Endothelial cell (in vitro differentiated cells): ENCODE measurements around the gene CALCR. TPM values are rescaled to one million over a fixed set of nuclear protein-coding genes. Genes with fewer than 3 reads are reported as not detected.
A peak's percentile ranks its signal among the peaks of the same experiment; 100 is the strongest.

Experiments used
- DNase-seq: peaks from one replicate; pipeline ENCODE4 v3.0.0; 2021; ENCODE audit warnings: low spot score
- H3K27ac Mint-ChIP-seq: one replicate; pipeline ENCODE4 v1.8.0; 2021; ENCODE audit warnings: mixed read lengths, inconsistent platforms; ENCODE audit not compliant: unreplicated experiment
- H3K27me3 Mint-ChIP-seq: one replicate; pipeline ENCODE4 v1.8.0; 2021; ENCODE audit warnings: mild to moderate bottlenecking, moderate library complexity, mixed read lengths, inconsistent platforms; ENCODE audit not compliant: unreplicated experiment
- H3K36me3 Mint-ChIP-seq: one replicate; pipeline ENCODE4 v1.8.0; 2021; ENCODE audit warnings: mild to moderate bottlenecking, low read depth, mixed read lengths, inconsistent platforms; ENCODE audit not compliant: unreplicated experiment
- H3K4me1 Mint-ChIP-seq: one replicate; pipeline ENCODE4 v1.8.0; 2021; ENCODE audit warnings: mild to moderate bottlenecking, mixed read lengths, inconsistent platforms; ENCODE audit not compliant: unreplicated experiment
- H3K4me3 Mint-ChIP-seq: one replicate; pipeline ENCODE4 v1.8.0; 2021; ENCODE audit warnings: mild to moderate bottlenecking, mixed read lengths, inconsistent platforms; ENCODE audit not compliant: unreplicated experiment
- H3K9me3 Mint-ChIP-seq: one replicate; pipeline ENCODE4 v1.8.0; 2021; ENCODE audit warnings: mixed read lengths, inconsistent platforms; ENCODE audit not compliant: unreplicated experiment
- CTCF ChIP-seq: fragments of 200-600 bp; sonication (generic); IDR thresholded peaks from one replicate; pipeline ENCODE4 v1.5.0; 2021; ENCODE audit warnings: antibody characterized with exemption; ENCODE audit not compliant: unreplicated experiment
- microRNA-seq: library from miRNA; unstranded; fragments of <30 nt; microRNA quantifications from one replicate; pipeline ENCODE4, GENCODE V29; 2020; ENCODE audit not compliant: unreplicated experiment
- total RNA-seq: library from RNA; stranded (reverse); fragmentation: NEBNext Ultra II Directional; extraction: Animal tissue kit (Norgen Biotek cat#: 25700); gene quantifications from one replicate; pipeline ENCODE4 v1.2.1, GENCODE V29; 2021; ENCODE audit not compliant: unreplicated experiment

Gene CALCR
- total RNA-seq, 1 donor from 2014 or later = 0.62 TPM

DNA sequence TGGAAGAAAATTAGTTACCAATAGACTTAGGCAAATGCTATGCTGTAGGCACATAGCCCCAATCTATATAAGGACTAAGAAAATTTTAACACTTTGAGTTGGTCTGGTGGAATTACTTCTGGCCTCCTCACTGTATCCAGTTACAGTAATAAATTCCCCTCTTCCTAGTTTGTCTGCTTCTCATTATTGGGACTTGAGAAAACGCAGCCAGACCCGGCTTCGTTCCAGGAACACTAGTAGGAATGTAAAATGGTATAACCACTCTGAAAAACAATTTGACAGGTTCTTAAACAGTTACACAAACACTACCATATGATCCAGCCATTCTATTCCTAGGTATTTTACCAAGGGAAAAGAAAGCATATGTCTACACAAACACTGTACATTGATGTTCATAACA is 192.2 kb downstream of the CALCR start:
- H3K4me3 Mint-ChIP-seq = no peak overlapping the region
- no peaks in the 10 kb centered on the region for H3K36me3 Mint-ChIP-seq
- no peaks in the 10 kb centered on the region for H3K4me1 Mint-ChIP-seq
- H3K27me3 Mint-ChIP-seq = no peaks in the 10 kb centered on the region
- no peak for DNase-seq
- no peak for TF ChIP-seq CTCF
- no peaks in the 10 kb centered on the region for H3K9me3 Mint-ChIP-seq
- H3K27ac Mint-ChIP-seq = no peak overlapping the region

- Mint-ChIP-seq H3K4me3 (no peak overlapping the region), H3K27ac (no peak overlapping the region), H3K4me1 (no peaks in the 10 kb centered on the region), H3K9me3 (no peaks in the 10 kb centered on the region), H3K27me3 (no peaks in the 10 kb centered on the region), H3K36me3 (no peaks in the 10 kb centered on the region)
- no peak for TF ChIP-seq CTCF
- no peak for DNase-seq
Measured at GRCh38 chr7:93378131-93378760, 196.3 kb downstream of the CALCR start.

GRCh38 chr7:93375603-93376002 is 198.9 kb downstream of the CALCR start:
- H3K27me3 Mint-ChIP-seq = no peaks in the 10 kb centered on the region
- no peaks in the 10 kb centered on the region for H3K4me1 Mint-ChIP-seq
- no peak overlapping the region for H3K4me3 Mint-ChIP-seq
- H3K36me3 Mint-ChIP-seq = no peaks in the 10 kb centered on the region
- DNase-seq = no peak
- TF ChIP-seq CTCF = no peak
- H3K9me3 Mint-ChIP-seq = no peaks in the 10 kb centered on the region
- no peak overlapping the region for H3K27ac Mint-ChIP-seq

Small RNAs within 50 kb of the gene (microRNA-seq; reads per million reads assigned to microRNA genes)
- gene MIR489 (43.3 reads per million, percentile 75 among the genes with 10 or more reads in this experiment), gene MIR653 (20.3 reads per million, percentile 67 among the genes with 10 or more reads in this experiment)
